ENCODE measurements around the gene DPP6. TPM values are rescaled to one million over a fixed set of nuclear protein-coding genes. Genes with fewer than 3 reads are reported as not detected.

Gene DPP6
- total RNA-seq, 1 experiment from 2014 or later: not detected

DNA sequence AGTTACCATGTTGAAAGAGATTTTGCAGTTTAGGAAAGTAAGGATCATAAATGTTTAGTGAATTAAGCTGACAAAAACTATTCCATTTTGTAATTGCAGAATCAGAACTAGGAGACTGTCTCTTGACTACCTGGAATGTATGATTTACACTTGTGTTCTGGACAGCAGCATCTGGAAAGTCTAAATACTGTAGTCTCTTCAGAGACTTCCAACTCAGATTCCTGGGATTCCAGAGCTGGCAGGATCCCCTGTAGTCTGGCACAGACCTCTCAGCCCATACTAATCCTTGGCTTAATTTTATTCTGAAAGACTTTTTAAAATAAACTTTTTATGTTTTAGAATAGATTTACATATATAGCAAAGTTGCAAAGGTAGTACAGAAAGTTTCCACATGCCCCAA is 452.7 kb downstream of the DPP6 start:
- Histone ChIP-seq H3K4me1 (replicated peaks; ENCODE audit: insufficient read depth) (no peaks in the 10 kb centered on the region), H3F3A (ENCODE audit: insufficient read depth, low read depth) (no peaks in the 10 kb centered on the region), H4K20me1 (ENCODE audit: insufficient read depth) (0 out of 2 replicates have a peak, but pooled peaks cover 4% of the 10 kb centered on the region), H3K36me3 (ENCODE audit: low read depth) (no peaks in the 10 kb centered on the region), H3K4me3 (no peak overlapping the region), H3K9me3 (ENCODE audit: insufficient read depth, low read depth) (no peaks in the 10 kb centered on the region), H3K4me2 (no peak overlapping the region), H2AFZ (no peak overlapping the region), H3K79me2 (ENCODE audit: low read depth) (no peaks in the 10 kb centered on the region), H3K27me3 (ENCODE audit: insufficient read depth, low read depth) (no peaks in the 10 kb centered on the region), H3K27ac (no peak overlapping the region), H3K9me2 (ENCODE audit: insufficient read depth) (no peaks in the 10 kb centered on the region)
- no peak for TF ChIP-seq EZH2 (IDR thresholded peaks at IDR 0.05; ENCODE audit: low read depth)
- TF ChIP-seq, protein P1, sequence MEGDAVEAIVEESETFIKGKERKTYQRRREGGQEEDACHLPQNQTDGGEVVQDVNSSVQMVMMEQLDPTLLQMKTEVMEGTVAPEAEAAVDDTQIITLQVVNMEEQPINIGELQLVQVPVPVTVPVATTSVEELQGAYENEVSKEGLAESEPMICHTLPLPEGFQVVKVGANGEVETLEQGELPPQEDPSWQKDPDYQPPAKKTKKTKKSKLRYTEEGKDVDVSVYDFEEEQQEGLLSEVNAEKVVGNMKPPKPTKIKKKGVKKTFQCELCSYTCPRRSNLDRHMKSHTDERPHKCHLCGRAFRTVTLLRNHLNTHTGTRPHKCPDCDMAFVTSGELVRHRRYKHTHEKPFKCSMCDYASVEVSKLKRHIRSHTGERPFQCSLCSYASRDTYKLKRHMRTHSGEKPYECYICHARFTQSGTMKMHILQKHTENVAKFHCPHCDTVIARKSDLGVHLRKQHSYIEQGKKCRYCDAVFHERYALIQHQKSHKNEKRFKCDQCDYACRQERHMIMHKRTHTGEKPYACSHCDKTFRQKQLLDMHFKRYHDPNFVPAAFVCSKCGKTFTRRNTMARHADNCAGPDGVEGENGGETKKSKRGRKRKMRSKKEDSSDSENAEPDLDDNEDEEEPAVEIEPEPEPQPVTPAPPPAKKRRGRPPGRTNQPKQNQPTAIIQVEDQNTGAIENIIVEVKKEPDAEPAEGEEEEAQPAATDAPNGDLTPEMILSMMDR (conservative IDR thresholded peaks at IDR 0.05): no peak
- no peak for DNase-seq
- ChIA-PET CTCF (no interaction called here), POLR2A (ENCODE audit: unreplicated experiment) (no interaction called here)
- intact Hi-C loops (cut with micrococcal nuclease; ENCODE audit: unreplicated experiment): no loop called here
- BruUV-seq (replicated peaks): no TSS peak

DNA sequence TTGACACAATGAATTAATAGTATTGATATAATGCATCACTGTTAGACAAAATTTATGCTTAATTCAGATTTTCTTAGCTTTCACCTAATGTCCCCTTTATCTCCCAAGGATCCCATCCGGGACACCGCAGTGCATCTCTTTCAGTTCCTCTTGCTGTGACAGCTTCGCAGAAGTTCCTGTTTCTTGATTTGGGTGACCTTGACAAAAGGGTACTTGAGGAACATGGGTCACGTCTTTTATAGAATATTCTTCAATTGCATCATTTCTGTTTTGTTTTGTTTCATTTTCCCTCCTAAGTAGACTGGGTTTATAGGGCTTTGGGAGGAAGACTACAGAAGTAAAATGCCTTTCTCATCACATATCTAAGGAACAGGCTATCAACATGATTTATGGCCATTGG is 453.2 kb downstream of the DPP6 start:
- no peak overlapping the region for H3K4me3 ChIP-seq
- H3K79me2 ChIP-seq (ENCODE audit: low read depth): no peaks in the 10 kb centered on the region
- H3K4me1 ChIP-seq (replicated peaks; ENCODE audit: insufficient read depth): no peaks in the 10 kb centered on the region
- no peak overlapping the region for H3K27ac ChIP-seq
- intact Hi-C loops (cut with micrococcal nuclease; ENCODE audit: unreplicated experiment): no loop called here
- POLR2A ChIA-PET (ENCODE audit: unreplicated experiment): no interaction called here
- DNase-seq: no peak
- H3F3A ChIP-seq (ENCODE audit: insufficient read depth, low read depth): no peaks in the 10 kb centered on the region
- H3K9me3 ChIP-seq (ENCODE audit: insufficient read depth, low read depth): no peaks in the 10 kb centered on the region
- no peaks in the 10 kb centered on the region for H3K27me3 ChIP-seq (ENCODE audit: insufficient read depth, low read depth)
- BruUV-seq (replicated peaks): no TSS peak
- 0 out of 2 replicates have a peak, but pooled peaks cover 4% of the 10 kb centered on the region for H4K20me1 ChIP-seq (ENCODE audit: insufficient read depth)
- H3K36me3 ChIP-seq (ENCODE audit: low read depth): no peaks in the 10 kb centered on the region
- H2AFZ ChIP-seq: no peak overlapping the region
- H3K4me2 ChIP-seq: no peak overlapping the region
- H3K9me2 ChIP-seq (ENCODE audit: insufficient read depth): no peaks in the 10 kb centered on the region
- no peak for TF ChIP-seq EZH2 (IDR thresholded peaks at IDR 0.05; ENCODE audit: low read depth)
- TF ChIP-seq, protein P1 (conservative IDR thresholded peaks at IDR 0.05): no peak
- CTCF ChIA-PET: no interaction called here

DNA sequence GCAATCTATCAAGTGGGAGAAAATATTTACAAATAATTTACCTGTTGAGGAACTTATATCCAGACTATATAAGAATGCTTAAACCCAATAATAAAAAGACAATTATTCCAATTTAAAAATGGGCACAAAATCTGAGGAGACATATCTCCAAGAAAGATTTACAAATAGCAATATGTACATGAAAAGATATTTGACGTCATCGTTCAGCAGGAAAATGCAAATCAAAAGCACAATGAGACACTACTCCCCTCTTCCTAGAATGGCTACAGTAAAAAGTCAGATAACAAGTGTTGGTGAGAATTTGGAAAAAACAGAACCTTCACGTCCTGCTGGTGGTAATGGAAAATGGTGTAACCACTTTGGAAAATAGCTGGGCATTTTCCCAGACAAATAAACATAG is 457.0 kb downstream of the DPP6 start:
- no peaks in the 10 kb centered on the region for H3K9me2 ChIP-seq (ENCODE audit: insufficient read depth)
- ChIA-PET POLR2A (ENCODE audit: unreplicated experiment) (no interaction called here), CTCF (no interaction called here)
- H4K20me1 ChIP-seq (ENCODE audit: insufficient read depth): 0 out of 2 replicates have a peak, but pooled peaks cover 4% of the 10 kb centered on the region
- no peaks in the 10 kb centered on the region for H3K27me3 ChIP-seq (ENCODE audit: insufficient read depth, low read depth)
- no peaks in the 10 kb centered on the region for H3K36me3 ChIP-seq (ENCODE audit: low read depth)
- no peaks in the 10 kb centered on the region for H3K9me3 ChIP-seq (ENCODE audit: insufficient read depth, low read depth)
- H3K4me2 ChIP-seq: no peak overlapping the region
- no peaks in the 10 kb centered on the region for H3F3A ChIP-seq (ENCODE audit: insufficient read depth, low read depth)
- no peak overlapping the region for H2AFZ ChIP-seq
- intact Hi-C loops (cut with micrococcal nuclease; ENCODE audit: unreplicated experiment): no loop called here
- no peak overlapping the region for H3K27ac ChIP-seq
- no peak for DNase-seq
- H3K4me3 ChIP-seq: no peak overlapping the region
- H3K4me1 ChIP-seq (replicated peaks; ENCODE audit: insufficient read depth): no peaks in the 10 kb centered on the region
- no peaks in the 10 kb centered on the region for H3K79me2 ChIP-seq (ENCODE audit: low read depth)
- TF ChIP-seq EZH2 (IDR thresholded peaks at IDR 0.05; ENCODE audit: low read depth): no peak
- TF ChIP-seq, protein P1 (conservative IDR thresholded peaks at IDR 0.05): no peak
- BruUV-seq (replicated peaks): no TSS peak
